Measurements from ENCODE around the gene PRR12.

PRR12 gene

GRCh38 chr19:49651820-49652550 lies 61.0 kb downstream of the PRR12 start:
- Mint-ChIP-seq H3K4me3 (no peak overlapping the region), H3K9me3 (no peaks in the 10 kb centered on the region), H3K36me3 (ENCODE audit: low read depth) (peaks cover 26% of the 10 kb centered on the region), H3K27me3 (no peaks in the 10 kb centered on the region), H3K27ac (no peak overlapping the region), H3K4me1 (no peaks in the 10 kb centered on the region)
- ATAC-seq (no peak), DNase-seq (no peak)

DNA sequence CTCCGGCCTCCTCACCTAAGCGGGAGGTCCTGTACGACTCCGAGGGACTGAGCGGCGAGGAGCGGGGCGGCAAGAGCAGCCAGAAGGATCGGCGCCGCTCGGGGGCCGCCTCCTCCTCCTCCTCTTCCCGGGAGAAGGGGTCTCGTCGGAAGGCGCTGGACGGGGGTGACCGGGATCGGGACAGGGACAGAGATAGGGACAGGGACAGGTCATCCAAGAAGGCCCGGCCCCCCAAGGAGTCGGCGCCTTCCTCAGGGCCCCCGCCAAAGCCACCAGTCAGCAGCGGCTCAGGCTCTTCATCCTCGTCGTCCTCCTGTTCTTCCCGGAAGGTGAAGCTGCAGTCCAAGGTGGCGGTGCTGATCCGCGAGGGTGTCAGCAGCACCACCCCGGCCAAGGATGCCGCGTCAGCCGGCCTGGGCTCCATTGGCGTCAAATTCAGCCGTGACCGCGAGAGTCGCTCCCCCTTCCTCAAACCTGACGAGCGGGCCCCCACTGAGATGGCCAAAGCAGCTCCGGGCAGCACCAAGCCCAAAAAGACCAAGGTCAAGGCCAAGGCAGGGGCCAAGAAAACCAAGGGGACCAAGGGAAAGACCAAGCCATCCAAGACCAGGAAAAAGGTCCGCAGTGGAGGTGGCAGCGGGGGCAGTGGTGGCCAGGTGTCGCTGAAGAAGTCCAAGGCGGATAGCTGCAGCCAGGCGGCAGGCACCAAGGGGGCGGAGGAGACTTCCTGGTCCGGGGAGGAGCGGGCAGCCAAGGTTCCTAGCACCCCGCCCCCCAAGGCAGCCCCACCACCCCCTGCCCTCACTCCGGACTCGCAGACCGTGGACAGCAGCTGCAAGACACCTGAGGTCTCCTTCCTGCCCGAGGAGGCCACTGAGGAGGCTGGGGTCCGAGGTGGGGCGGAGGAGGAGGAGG lies 61.8 kb downstream of the PRR12 start:
- ATAC-seq (no peak), DNase-seq (no peak)
- Mint-ChIP-seq H3K27me3 (no peaks in the 10 kb centered on the region), H3K9me3 (no peaks in the 10 kb centered on the region), H3K36me3 (ENCODE audit: low read depth) (peaks cover 25% of the 10 kb centered on the region), H3K4me3 (no peak overlapping the region), H3K27ac (no peak overlapping the region), H3K4me1 (no peaks in the 10 kb centered on the region)

- DNase-seq (no peak), ATAC-seq (no peak)
- H3K9me3 Mint-ChIP-seq: no peaks in the 10 kb centered on the region
- H3K27ac Mint-ChIP-seq: no peak overlapping the region
- no peaks in the 10 kb centered on the region for H3K4me1 Mint-ChIP-seq
- H3K4me3 Mint-ChIP-seq: no peak overlapping the region
- H3K36me3 Mint-ChIP-seq (ENCODE audit: low read depth): peaks cover 25% of the 10 kb centered on the region
- no peaks in the 10 kb centered on the region for H3K27me3 Mint-ChIP-seq
Observed at GRCh38 chr19:49653466-49653806, 62.5 kb downstream of the PRR12 start.

GRCh38 chr19:49654581-49654980 lies 63.6 kb downstream of the PRR12 start:
- DNase-seq (no peak), ATAC-seq (no peak)
- no peaks in the 10 kb centered on the region for H3K27me3 Mint-ChIP-seq
- no peak overlapping the region for H3K27ac Mint-ChIP-seq
- H3K4me3 Mint-ChIP-seq: no peak overlapping the region
- no peaks in the 10 kb centered on the region for H3K9me3 Mint-ChIP-seq
- peaks cover 25% of the 10 kb centered on the region for H3K36me3 Mint-ChIP-seq (ENCODE audit: low read depth)
- H3K4me1 Mint-ChIP-seq: no peaks in the 10 kb centered on the region

DNA sequence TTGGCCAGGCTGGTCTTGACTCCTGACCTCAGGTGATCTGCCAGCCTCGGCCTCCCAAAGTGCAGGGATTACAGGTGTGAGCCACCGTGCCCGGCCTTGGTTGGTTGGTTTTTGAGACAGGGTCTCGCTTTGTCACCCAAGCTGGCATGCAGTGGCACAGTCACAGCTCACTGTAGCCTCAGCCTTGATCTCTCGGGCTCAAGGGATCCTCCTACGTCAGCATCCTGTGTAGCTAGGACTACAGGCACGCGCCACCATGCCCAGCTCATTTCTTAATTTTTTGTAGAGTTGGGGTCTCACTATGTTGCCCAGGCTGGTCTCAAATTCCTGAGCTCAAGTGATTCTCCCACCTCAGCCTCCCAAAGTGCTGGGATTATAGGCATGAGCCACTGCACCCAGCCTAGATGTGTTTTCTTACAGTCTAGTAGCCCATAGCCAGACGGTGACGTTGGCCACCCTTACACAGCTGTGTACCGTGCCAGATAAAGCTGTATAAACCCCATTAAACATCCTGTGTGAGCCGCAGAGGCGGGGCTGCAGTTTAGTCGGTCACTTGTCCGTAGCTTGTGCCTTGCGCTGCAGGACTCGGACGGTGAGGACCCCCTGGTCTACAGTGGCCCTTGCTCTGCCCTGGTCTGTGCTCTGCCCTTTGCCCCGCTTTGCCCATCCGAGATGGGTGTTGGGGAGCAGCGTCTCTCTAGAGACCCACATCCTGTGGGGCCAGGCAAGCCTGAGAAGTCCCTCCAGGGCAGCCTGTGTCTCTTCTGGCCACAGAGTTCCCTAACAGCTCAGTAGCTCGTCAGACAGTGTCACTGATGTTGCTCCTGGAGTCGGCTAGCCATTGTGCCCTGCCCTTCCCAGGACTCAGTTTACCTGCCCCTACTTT lies 64.8 kb downstream of the PRR12 start:
- no peak overlapping the region for H3K27ac Mint-ChIP-seq

GRCh38 chr19:49656456-49657109 lies 65.6 kb downstream of the PRR12 start:
- H3K9me3 Mint-ChIP-seq: no peaks in the 10 kb centered on the region
- DNase-seq (no peak), ATAC-seq (no peak)
- H3K27me3 Mint-ChIP-seq: no peaks in the 10 kb centered on the region
- H3K27ac Mint-ChIP-seq: no peak overlapping the region
- peaks cover 2% of the 10 kb centered on the region for H3K4me1 Mint-ChIP-seq
- H3K4me3 Mint-ChIP-seq: no peak overlapping the region
- peaks cover 30% of the 10 kb centered on the region for H3K36me3 Mint-ChIP-seq (ENCODE audit: low read depth)

More for the DNA sequence above, 64.8 kb downstream of the PRR12 start:
- no peaks in the 10 kb centered on the region for H3K9me3 Mint-ChIP-seq
- no peaks in the 10 kb centered on the region for H3K4me1 Mint-ChIP-seq
- ATAC-seq (no peak), DNase-seq (no peak)
- H3K27me3 Mint-ChIP-seq: no peaks in the 10 kb centered on the region
- no peak overlapping the region for H3K4me3 Mint-ChIP-seq
- H3K36me3 Mint-ChIP-seq (ENCODE audit: low read depth): peaks cover 31% of the 10 kb centered on the region

DNA sequence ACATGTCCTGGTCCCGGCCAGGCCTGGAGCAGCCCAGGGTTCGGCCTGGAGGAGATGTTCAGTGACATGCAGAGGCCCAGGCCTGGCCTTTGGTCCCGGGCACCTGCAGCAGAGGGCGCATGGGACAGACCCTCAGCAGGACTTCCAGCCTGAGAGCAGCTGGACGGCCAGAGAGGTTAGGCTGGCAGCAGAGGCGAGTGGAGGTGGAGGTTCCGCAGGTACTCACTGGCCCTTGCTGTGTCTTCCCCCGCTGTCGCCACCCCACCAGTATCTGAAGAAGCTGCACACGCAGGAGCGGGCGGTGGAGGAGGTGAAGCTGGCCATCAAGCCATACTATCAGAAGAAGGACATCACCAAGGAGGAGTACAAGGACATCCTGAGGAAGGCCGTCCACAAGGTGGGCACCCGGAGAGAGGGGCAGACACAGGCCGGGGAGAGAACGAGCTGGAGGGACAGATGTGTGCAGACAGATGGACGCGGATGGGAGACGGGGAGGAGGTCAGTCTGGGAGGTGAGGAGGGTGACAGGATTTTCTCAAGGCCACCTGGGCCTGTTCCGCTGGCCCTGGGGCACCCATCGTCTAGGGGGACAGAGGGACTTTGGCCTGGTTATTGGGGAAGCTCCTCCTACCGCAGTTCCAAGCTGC lies 66.6 kb downstream of the PRR12 start:
- peaks cover 4% of the 10 kb centered on the region for H3K4me1 Mint-ChIP-seq
- H3K4me3 Mint-ChIP-seq: no peak overlapping the region
- H3K36me3 Mint-ChIP-seq (ENCODE audit: low read depth): peaks cover 32% of the 10 kb centered on the region
- H3K9me3 Mint-ChIP-seq: no peaks in the 10 kb centered on the region
- ATAC-seq (no peak), DNase-seq (no peak)
- no peaks in the 10 kb centered on the region for H3K27me3 Mint-ChIP-seq
- H3K27ac Mint-ChIP-seq: no peak overlapping the region

- H3K36me3 Mint-ChIP-seq (ENCODE audit: low read depth): peaks cover 33% of the 10 kb centered on the region
- ATAC-seq: no peak
- H3K27me3 Mint-ChIP-seq: no peaks in the 10 kb centered on the region
- H3K4me1 Mint-ChIP-seq: peaks cover 9% of the 10 kb centered on the region
- no peaks in the 10 kb centered on the region for H3K9me3 Mint-ChIP-seq
- no peak overlapping the region for H3K4me3 Mint-ChIP-seq
- DNase-seq: no peak
- no peak overlapping the region for H3K27ac Mint-ChIP-seq
Observed at GRCh38 chr19:49658139-49658517, 67.1 kb downstream of the PRR12 start.

DNA sequence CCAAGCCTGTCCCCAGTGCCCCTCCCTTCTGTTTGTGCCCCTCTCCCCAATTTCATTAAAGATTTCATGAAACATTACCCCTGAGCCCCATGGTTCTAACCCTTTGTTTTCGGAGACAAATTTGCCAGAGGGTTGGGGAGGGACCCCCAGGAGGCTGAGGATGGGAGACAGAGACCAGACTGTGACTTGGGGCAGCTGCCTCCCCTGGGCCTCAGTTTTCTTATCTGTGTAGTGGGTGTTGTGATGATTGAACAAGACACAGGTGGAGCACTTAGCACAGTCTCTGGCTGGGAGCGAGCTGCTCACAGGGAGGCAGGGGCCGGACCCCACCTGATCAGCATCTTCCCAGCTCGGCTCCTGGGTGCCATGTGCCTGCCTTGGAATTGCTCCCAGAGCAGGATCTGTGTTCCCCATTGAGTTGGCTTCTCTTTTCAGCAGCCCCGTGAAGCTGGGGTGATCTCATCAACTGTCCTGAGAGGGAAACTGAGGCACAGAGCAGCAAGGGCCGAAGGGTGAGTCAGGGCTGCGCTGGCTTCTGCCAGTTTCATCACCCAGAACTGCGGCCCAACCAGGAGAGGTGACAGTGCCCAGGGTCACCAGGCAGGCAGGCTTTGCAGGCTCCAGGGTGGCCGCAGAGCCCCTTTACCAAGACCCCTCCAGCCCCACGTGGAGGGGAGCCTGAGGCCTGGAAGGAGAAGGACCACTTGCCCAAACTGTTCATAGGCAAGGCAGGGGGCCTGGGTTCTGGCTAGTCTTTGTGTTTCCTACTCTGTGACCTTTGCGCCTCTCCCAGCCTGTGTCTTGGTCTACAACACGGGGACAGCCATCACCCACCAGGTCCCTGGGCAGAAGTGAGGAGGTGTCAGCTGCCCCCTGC lies 67.8 kb downstream of the PRR12 start:
- Mint-ChIP-seq H3K36me3 (ENCODE audit: low read depth) (peaks cover 31% of the 10 kb centered on the region), H3K4me1 (peaks cover 14% of the 10 kb centered on the region), H3K9me3 (no peaks in the 10 kb centered on the region), H3K27me3 (no peaks in the 10 kb centered on the region), H3K27ac (peak overlapping the region; percentile 35), H3K4me3 (no peak overlapping the region)
- DNase-seq (no peak), ATAC-seq (no peak)

- no peak for ATAC-seq
- peaks cover 27% of the 10 kb centered on the region for H3K36me3 Mint-ChIP-seq (ENCODE audit: low read depth)
- no peak for DNase-seq
- no peaks in the 10 kb centered on the region for H3K27me3 Mint-ChIP-seq
- no peak overlapping the region for H3K4me3 Mint-ChIP-seq
- H3K27ac Mint-ChIP-seq: no peak overlapping the region
- peaks cover 20% of the 10 kb centered on the region for H3K4me1 Mint-ChIP-seq
- no peaks in the 10 kb centered on the region for H3K9me3 Mint-ChIP-seq
Observed at GRCh38 chr19:49660338-49660961, 69.5 kb downstream of the PRR12 start.

GRCh38 chr19:49662011-49662410 lies 71.0 kb downstream of the PRR12 start:
- Mint-ChIP-seq H3K36me3 (ENCODE audit: low read depth) (peaks cover 25% of the 10 kb centered on the region), H3K4me1 (peaks cover 29% of the 10 kb centered on the region), H3K9me3 (no peaks in the 10 kb centered on the region), H3K27ac (no peak overlapping the region), H3K4me3 (no peak overlapping the region), H3K27me3 (peaks cover 2% of the 10 kb centered on the region)
- ATAC-seq: no peak
- no peak for DNase-seq

GRCh38 chr19:49663224-49663623 lies 72.2 kb downstream of the PRR12 start:
- H3K36me3 Mint-ChIP-seq (ENCODE audit: low read depth): peaks cover 24% of the 10 kb centered on the region
- H3K4me3 Mint-ChIP-seq: peak overlapping the region; percentile 100
- H3K27ac Mint-ChIP-seq: no peak overlapping the region
- no peaks in the 10 kb centered on the region for H3K9me3 Mint-ChIP-seq
- no peak for ATAC-seq
- no peak for DNase-seq
- H3K27me3 Mint-ChIP-seq: peaks cover 2% of the 10 kb centered on the region
- H3K4me1 Mint-ChIP-seq: peaks cover 36% of the 10 kb centered on the region

Measured in activated naive CD8-positive, alpha-beta T cell treated with anti-CD3 and anti-CD28 coated beads, Interleukin-2, amount 50 U/mL, for 24 hours (primary cell).